ENCODE results near the gene ZCCHC2. TPM values are rescaled to one million over a fixed set of nuclear protein-coding genes. Genes with fewer than 3 reads are reported as not detected.

ZCCHC2 gene
- total and polyA plus RNA-seq, 9 of the 15 experiments (the other 6 are each of a cell fraction or from before 2014, with no cell fraction given), result 1.0 to 9.2 (median 6.0) TPM

- TF ChIP-seq, protein P1, sequence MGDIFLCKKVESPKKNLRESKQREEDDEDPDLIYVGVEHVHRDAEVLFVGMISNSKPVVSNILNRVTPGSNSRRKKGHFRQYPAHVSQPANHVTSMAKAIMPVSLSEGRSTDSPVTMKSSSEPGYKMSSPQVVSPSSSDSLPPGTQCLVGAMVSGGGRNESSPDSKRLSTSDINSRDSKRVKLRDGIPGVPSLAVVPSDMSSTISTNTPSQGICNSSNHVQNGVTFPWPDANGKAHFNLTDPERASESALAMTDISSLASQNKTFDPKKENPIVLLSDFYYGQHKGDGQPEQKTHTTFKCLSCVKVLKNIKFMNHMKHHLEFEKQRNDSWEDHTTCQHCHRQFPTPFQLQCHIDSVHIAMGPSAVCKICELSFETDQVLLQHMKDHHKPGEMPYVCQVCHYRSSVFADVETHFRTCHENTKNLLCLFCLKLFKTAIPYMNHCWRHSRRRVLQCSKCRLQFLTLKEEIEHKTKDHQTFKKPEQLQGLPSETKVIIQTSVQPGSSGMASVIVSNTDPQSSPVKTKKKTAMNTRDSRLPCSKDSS (IDR thresholded peaks at IDR 0.05; ENCODE audit: low read depth, partially characterized antibody), result no peak
- TF ChIP-seq ZBED1 (IDR thresholded peaks at IDR 0.05), result 0 out of 2 replicates have a peak, but pooled peaks have one; percentile 39
- TF ChIP-seq CREBBP (IDR thresholded peaks at IDR 0.05; ENCODE audit: low read depth, low read length), result no peak
- TF ChIP-seq KLF16 (IDR thresholded peaks at IDR 0.05), result no peak
- no peak for TF ChIP-seq TCF7 (IDR thresholded peaks at IDR 0.05; ENCODE audit: borderline replicate concordance)
- TF ChIP-seq KDM5B (IDR thresholded peaks at IDR 0.05; ENCODE audit: insufficient replicate concordance, low read depth, low read length), result peak; percentile 49
- TF ChIP-seq, protein P2, sequence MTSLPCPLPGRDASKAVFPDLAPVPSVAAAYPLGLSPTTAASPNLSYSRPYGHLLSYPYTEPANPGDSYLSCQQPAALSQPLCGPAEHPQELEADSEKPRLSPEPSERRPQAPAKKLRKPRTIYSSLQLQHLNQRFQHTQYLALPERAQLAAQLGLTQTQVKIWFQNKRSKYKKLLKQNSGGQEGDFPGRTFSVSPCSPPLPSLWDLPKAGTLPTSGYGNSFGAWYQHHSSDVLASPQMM (CRISPR knock-in tag; IDR thresholded peaks at IDR 0.05), result no peak
- TF ChIP-seq ZC3H11A (IDR thresholded peaks at IDR 0.05; ENCODE audit: low read depth, low read length), result no peak
- no peak for TF ChIP-seq E4F1 (CRISPR knock-in tag; IDR thresholded peaks at IDR 0.05; ENCODE audit: borderline replicate concordance)
- TF ChIP-seq KLF10 (CRISPR knock-in tag; IDR thresholded peaks at IDR 0.05), result no peak
- TF ChIP-seq DMBX1 (CRISPR knock-in tag; IDR thresholded peaks at IDR 0.05; ENCODE audit: borderline replicate concordance), result no peak
- TF ChIP-seq ZC3H4 (CRISPR knock-in tag; IDR thresholded peaks at IDR 0.05; ENCODE audit: borderline replicate concordance), result no peak
- peak; percentile 80 for TF ChIP-seq FUS (optimal IDR thresholded peaks at IDR 0.05; ENCODE audit: low read depth, low read length)
- peak; percentile 32; the same call in 1 of the 2 replicates for TF ChIP-seq RB1 (IDR thresholded peaks at IDR 0.05; ENCODE audit: low read depth)
- 0 out of 2 replicates have a peak, but pooled peaks have one; percentile 48 for TF ChIP-seq CBX1 (IDR thresholded peaks at IDR 0.05; ENCODE audit: low read depth)
- TF ChIP-seq AFF4 (CRISPR knock-in tag; IDR thresholded peaks at IDR 0.05), result no peak
- no peak for TF ChIP-seq TGIF2 (CRISPR knock-in tag; IDR thresholded peaks at IDR 0.05)
- TF ChIP-seq, protein P3, sequence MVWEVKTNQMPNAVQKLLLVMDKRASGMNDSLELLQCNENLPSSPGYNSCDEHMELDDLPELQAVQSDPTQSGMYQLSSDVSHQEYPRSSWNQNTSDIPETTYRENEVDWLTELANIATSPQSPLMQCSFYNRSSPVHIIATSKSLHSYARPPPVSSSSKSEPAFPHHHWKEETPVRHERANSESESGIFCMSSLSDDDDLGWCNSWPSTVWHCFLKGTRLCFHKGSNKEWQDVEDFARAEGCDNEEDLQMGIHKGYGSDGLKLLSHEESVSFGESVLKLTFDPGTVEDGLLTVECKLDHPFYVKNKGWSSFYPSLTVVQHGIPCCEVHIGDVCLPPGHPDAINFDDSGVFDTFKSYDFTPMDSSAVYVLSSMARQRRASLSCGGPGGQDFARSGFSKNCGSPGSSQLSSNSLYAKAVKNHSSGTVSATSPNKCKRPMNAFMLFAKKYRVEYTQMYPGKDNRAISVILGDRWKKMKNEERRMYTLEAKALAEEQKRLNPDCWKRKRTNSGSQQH (CRISPR knock-in tag; IDR thresholded peaks at IDR 0.05), result no peak
These were observed at the start of gene ZCCHC2 (continued) for GRCh38 chr18:62522504-62523254.

Measured in K562 (cell line).